Erythroblast (primary cell): ENCODE data around the gene CYP27C1.

Experiments
- GATA1 ChIP-seq: IDR thresholded peaks from 2 replicates; pipeline ENCODE4 v1.6.1; 2011; ENCODE audit warnings: low read depth, mild to moderate bottlenecking, control low read depth, low read length, moderate library complexity
- POLR2A ChIP-seq: IDR thresholded peaks from 2 replicates; pipeline ENCODE4 v1.6.1; 2011; ENCODE audit warnings: mild to moderate bottlenecking, low read length

DNA sequence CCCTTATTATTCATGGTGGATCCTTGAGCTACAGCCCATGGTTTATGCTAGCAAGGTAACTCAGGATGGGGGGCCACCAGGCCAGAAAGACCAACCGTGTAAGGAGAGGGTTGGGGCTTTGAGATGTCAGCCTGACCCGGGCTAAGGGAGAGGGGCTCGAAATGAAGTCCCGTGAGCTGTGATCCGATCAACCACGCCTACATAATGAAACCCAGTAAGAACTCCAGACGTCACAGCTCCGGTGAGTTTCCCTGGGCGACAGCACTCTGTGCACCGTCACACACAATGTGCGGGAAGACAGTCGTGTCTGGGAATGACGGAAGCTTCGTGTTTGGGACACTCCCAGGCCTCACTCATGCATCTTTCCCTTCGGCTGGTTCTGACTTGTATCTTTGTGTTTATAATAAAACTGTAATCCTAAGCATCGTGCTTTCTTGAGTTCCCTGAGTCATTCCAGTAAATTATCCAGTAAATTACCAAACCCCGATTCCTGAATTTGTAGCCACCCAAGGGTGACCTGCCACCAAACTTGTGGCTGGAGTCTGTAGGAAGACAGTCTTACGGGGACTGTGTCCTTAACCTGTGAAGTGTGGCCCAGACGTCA, 44.2 kb downstream of the CYP27C1 start:
- no peak for TF ChIP-seq POLR2A
- no peak for TF ChIP-seq GATA1
